SKM-1 (cell line): ENCODE data around the gene GOLPH3L.
A peak's percentile ranks its signal among the peaks of the same experiment; 100 is the strongest.
"Not testable (repeated sequence)": the region's sequence is repeated elsewhere in the genome, so short reads cannot be mapped to it uniquely, and the experiment has no call there.

Experiments used
- DNase-seq: peaks from one replicate; lab custom pipeline; 2025; ENCODE audit not compliant: unreplicated experiment; lab: John Stamatoyannopoulos, UW

GOLPH3L gene

GRCh38 chr1:150696995-150697927, at the start of gene GOLPH3L:
Gene GOLPH3L (minus strand): TSS chr1:150697154. CDS start chr1:150694838, 2,316 bp downstream.
- peak; percentile 99 for DNase-seq

DNA sequence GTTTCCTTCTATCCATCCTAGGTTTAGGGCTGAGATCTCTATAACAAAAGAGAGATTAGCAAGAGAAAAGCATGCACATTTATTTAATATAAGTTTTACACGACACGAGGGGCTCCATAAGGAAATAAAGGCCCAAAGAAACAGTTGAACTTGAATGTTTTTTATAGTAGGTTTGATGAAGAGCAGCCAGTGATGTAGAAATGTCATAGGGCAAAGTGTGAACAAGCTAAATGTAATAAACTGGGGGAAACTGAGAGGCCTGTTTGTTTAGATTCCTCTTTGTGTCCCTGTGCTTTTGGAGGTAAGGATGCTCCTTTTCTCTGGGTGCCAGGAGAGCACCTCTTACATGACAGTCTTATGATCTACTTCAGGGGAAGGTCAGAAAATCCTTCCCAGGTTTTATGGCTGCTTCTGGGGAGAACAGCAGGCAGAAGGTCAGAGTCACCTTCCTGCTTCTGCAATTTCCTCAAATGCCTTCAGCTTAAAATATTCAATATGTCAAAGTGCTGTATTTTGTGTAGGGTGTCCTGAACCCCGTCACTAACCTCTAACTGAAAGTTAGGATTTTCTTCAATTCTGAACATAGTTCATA, 33.3 kb upstream of the GOLPH3L start:
- DNase-seq: peak; percentile 25

GRCh38 chr1:150724336-150724735, 27.4 kb upstream of the GOLPH3L start:
- no peak for DNase-seq

DNA sequence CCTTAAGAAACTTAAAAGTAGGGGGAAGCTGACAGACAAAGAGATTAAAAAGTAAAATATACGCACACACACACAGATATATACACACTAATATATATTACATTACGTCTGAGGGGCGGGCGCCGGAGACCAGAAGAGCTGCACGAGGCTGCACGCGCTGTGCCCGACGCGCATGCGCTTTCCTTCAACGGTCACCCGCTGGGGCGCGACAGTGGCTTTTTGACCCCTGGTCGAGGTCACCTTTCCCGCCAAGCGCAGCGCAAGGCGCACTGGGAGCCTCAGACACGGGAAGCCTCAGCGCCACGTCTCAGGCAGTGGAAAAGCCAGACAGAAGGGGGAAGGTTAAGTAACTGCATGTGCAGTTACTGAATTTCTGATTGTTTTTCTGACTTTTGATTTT, 23.7 kb upstream of the GOLPH3L start, which contains the start of gene HORMAD1:
Gene HORMAD1, minus strand, starts transcription at position 193 of the 400 bp plus-strand sequence. CDS start 1,390 bp downstream, outside the sequence.
- no peak for DNase-seq

DNA sequence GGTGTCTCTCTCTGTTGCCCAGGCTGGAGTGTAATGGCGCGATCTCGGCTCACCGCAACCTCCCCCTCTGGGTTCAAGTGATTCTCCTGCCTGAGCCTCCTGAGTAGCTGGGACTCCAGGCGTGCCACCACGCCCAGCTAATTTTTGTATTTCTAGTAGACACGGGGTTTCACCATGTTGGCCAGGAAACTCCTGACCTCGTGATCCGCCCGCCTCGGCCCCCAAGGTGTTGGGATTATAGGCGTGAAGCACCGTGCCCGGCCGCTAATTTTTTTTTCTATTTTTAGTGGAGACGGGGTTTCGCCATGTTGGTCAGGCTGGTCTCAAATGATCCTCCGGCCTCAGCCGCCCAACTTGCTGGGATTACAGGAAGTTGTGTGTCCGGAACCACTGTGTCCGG, 23.1 kb upstream of the GOLPH3L start:
- DNase-seq: no peak

DNA sequence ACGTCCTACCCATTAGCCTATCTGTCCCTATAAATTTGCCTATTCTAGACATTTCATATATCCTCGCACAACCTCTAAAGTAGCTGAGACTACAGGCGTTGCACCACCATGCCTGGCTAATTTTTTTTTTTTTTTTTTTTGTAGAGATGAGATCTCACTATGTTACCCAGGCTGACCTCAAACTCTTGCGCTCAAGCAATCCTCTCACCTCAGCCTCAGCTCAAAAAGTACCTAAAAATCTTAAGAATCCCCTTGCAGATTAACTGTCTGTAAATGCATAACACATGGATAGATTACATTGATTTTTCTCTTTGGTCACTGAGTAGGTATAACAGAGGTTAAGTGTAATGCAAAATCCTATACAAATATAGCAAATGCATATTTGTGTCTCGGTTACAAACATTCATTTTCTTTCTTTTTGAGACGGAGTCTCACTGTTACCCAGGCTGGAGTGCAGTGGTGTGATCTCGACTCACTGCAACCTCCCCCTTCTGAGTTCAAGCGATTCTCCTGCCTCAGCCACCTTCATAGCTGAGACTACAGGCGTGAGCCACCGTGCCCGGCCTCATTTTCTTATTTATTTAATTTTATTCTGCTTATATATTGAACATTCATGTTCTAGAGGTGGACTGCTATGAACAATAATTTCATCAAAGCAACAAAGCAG, 21.4 kb upstream of the GOLPH3L start:
- DNase-seq: no peak

- DNase-seq: not testable (repeated sequence)
Observed at GRCh38 chr1:150709031-150709430, 12.1 kb upstream of the GOLPH3L start.

DNA sequence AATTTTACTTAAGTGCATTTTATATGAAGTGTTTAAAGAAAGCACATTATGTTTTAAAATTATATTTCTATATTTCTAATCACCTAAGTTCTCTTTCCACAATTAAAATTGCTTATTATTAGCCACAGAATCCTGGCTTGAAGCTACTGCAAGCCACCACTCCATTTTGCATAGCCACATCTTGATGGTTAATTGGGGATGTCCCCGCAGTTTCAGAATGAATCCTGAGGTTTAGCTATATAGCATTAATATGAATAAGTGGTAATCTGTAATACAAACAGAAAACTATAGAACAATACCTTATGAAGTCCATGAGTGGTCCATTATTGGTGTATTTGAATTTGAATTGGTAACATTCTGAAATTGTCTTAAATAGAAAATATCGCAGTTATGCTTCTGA, 11.6 kb upstream of the GOLPH3L start:
- DNase-seq: no peak

GRCh38 chr1:150706091-150706490, 9.1 kb upstream of the GOLPH3L start:
- no peak for DNase-seq

GRCh38 chr1:150703427-150703826, 6.5 kb upstream of the GOLPH3L start:
- DNase-seq: no peak

DNA sequence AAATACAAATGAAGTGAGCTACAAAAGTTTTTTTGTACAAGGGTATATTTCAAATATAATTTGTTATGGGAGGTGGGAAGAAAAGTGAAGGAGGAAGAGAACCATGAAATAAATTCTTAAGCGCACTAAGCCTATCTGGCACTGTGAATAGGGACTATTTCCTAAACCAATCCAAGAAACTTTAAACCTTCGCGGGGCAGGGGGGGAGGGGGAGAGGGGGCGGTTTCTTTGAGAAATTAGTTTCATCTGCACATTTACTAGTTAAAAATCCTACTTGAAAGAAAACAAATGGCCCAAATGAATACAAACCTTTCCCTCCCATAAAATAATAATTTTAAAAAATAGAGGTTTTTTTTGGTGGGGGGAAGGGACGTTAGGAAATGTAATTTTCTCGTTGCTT, 364 bp downstream of the GOLPH3L start:
- DNase-seq: no peak

GRCh38 chr1:150696162-150696561, 792 bp downstream of the GOLPH3L start:
- DNase-seq: peak; percentile 37

DNA sequence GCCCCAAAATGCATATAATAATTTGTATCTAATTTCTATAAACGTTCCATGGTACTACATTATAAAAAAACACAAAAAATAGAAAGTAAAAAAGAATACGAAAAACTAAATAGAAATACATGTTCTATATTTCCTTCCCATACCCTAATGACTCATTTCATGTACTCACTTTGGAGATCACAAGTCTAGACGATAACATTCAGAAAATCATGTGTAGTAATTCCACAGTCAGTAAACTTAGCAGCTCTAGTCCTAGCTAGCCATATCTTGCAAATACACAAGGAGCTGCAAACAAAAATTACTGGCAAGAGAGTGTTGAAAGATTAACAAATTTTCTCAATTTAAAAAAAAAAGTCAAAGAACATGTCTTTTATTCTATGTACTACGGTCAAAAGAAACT, 1.4 kb downstream of the GOLPH3L start:
- no peak for DNase-seq

- no peak for DNase-seq
Observed at GRCh38 chr1:150692720-150693119, 4.2 kb downstream of the GOLPH3L start.

DNA sequence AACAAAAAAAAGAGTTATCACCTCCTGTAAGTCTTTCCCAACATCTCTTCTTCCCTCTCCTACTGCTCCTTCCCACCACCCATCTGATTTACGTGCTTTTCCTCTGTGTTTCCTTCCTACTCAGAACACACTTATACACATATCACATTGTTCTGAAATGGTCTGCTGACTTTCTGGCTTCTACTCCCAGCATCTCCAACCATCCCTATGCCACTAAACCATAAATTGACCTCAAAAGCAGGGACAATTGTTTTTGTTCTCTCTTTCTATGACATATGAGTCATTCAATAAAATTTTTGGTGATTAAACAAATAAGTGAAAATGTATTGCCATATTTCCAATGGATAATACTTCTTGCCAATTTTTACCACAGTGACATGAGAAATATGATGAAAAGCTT, 8.2 kb downstream of the GOLPH3L start:
- no peak for DNase-seq

DNA sequence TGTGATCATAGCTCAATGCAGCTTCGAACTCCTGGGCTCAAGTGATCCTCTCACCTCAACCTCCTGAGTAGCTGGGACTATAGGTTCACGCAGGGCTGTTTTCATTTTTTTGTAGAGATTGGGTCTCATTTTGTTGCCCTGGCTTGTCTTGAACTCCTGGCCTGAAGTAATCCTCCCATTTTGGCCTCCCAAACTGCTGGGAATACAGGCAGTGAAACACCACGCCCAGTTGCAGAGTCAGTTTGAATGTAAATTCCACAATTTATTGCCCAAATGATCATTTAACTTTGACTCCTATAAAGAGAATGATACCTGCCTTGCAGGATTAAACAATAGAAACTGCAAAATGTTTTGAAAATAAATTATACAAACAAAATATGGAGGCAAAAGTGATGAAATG, 10.7 kb downstream of the GOLPH3L start:
- DNase-seq: no peak

GRCh38 chr1:150683914-150684313, 13.0 kb downstream of the GOLPH3L start:
- DNase-seq: no peak

GRCh38 chr1:150678988-150679387, 18.0 kb downstream of the GOLPH3L start:
- DNase-seq: no peak

DNA sequence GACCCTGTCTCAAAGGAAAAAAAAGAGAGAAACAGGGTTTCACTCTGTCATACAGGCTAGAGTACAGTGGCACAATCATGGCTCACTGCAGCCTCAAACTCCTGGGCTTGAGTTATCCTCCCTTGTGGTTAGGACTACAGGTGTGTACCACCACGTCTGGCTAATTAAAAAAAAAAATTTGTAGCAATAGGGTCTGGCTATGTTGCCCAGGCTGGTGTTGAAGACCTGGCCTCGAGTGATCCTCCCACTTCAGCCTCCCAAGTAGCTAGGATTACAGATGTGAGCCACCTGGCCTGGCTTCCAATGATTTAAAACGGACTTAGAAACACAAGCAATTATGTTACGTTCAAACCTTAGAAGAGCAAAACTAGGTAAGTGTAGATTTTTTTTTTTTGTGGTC, 22.1 kb downstream of the GOLPH3L start:
- DNase-seq: no peak

DNA sequence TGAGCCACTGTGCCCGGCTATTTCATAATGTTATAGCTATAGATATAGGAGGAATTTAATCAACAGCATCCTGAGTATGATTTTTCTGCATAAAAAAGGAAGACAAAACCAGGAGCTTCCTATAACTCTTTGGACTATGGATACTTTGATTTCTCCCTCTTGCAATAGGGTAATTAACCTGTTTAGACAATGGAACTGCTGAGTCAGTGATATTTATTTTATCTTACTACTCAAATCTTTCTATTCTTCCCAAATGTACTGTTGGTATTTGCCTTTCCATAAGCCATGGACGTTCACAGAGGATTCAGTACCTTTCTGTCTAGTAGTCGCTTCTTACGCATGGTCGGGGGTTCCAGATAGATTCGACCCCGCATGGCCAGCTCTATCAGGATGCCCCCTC, 33.6 kb downstream of the GOLPH3L start:
- no peak for DNase-seq

DNA sequence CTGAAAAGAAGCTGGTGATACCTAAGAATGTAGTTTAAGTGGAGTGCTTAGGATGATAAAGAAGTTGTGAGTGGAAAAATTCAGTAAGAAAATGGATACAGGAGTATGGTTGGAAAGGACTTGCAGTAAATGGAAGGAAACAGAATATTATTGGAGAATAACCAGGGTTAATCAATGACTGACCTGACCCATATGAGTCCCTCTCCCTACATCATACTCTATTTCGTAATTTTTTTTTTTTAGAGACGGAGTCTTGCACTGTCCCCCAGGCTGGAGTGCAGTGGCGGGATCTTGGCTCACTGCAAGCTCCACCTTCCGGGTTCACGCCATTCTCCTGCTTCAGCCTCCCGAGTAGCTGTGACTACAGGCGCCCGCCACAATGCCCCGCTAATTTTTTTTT, 34.1 kb downstream of the GOLPH3L start:
- no peak for DNase-seq

DNA sequence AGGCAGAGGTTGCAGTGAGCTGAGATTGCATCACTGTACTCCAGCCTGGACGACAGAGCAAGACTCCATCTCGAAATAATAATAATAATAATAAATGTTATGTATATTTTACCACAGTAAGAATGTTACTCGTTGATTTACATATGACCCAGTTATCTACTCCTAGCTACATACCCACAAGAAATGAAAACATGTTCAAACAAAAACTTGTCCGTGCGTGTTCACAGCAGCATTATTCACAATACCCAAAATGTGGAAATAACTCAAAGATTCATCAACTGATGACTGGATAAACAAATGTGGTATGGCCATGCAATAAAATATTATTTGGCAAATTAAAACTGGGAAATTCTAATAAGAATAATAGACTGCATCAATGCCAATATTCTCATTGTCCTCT, 35.8 kb downstream of the GOLPH3L start:
- DNase-seq: no peak
